A549 (cell line): ENCODE data around the gene MOSMO. TPM values are rescaled to one million over a fixed set of nuclear protein-coding genes. Genes with fewer than 3 reads are reported as not detected.

Source experiments
- ATAC-seq, 2 experiments: fragments of 200-7000 bp in 1 of 2; fragments of >200 bp in 1 of 2; cut with Nextera tagmentation in 1 of 2; cut with Tn5 transposase in 1 of 2; 3 replicates each; pipeline versions ENCODE4 v1.8.0 to v1.9.1; 2018 to 2020; ENCODE audit warnings: mild to moderate bottlenecking in 1 of 2, moderate library complexity in 1 of 2
- CTCF ChIA-PET: fragments of 300-600 bp; sonication (Branson Sonifier 250); formaldehyde crosslinking; extraction: SDS; loops from one replicate; lab custom pipeline; 2021; ENCODE audit warnings: antibody characterized with exemption, inconsistent platforms; lab: Yijun Ruan, JAX
- POLR2A ChIA-PET: fragments of 350-600 bp; formaldehyde crosslinking; extraction: SDS; loops from one replicate; lab custom pipeline; 2021; ENCODE audit warnings: antibody characterized with exemption, inconsistent platforms; lab: Yijun Ruan, JAX
- DNase-seq, 2 experiments: peaks; one replicate each; pipeline versions ENCODE4 v3.0.0 to v3.0.0-alpha.2; 2011 to 2016; ENCODE audit warnings: low read depth in 1 of 2, low spot score in 1 of 2
- FAIRE-seq: peaks from 2 replicates; lab custom pipeline; 2011; peaks lifted over from hg19 to GRCh38; lab: Jason Lieb, UNC
- H3K27ac ChIP-seq, 2 experiments: fragments of >200 bp; sonication (Bioruptor Twin); formaldehyde crosslinking; 3 replicates each; pipeline ENCODE4 v1.5.1; 2016 to 2017
- H3K4me1 ChIP-seq: fragments of >200 bp; sonication (Bioruptor Twin); formaldehyde crosslinking; 3 replicates; pipeline ENCODE4 v1.6.1; 2016
- H3K4me2 ChIP-seq: fragments of >200 bp; sonication (Bioruptor Twin); formaldehyde crosslinking; 3 replicates; pipeline ENCODE4 v1.6.1; 2016
- H3K4me3 ChIP-seq: fragments of >200 bp; sonication (Bioruptor Twin); formaldehyde crosslinking; 3 replicates; pipeline ENCODE4 v1.5.1; 2016
- H3K9me3 ChIP-seq: fragments of >200 bp; sonication (Bioruptor Twin); formaldehyde crosslinking; 3 replicates; pipeline ENCODE4 v1.6.1; 2016
- BCL3 ChIP-seq: fragments of >200 bp; sonication (Bioruptor Twin); formaldehyde crosslinking; IDR thresholded peaks from 3 replicates; pipeline ENCODE4 v1.6.1; 2016
- BHLHE40 ChIP-seq: IDR thresholded peaks from 2 replicates; pipeline ENCODE4 v1.6.1; 2012; ENCODE audit warnings: low read depth, low read length, inconsistent platforms
- CEBPB ChIP-seq, 2 experiments: fragments of >200 bp in 1 of 2; sonication (Bioruptor Twin) in 1 of 2; formaldehyde crosslinking in 1 of 2; IDR thresholded peaks; 2 replicates each; pipeline ENCODE4 v1.6.1; 2012 to 2016
- CHD4 ChIP-seq: fragments of 200-600 bp; sonication (generic); IDR thresholded peaks from 2 replicates; pipeline ENCODE4 v1.6.1; 2016; ENCODE audit warnings: antibody characterized with exemption, mild to moderate bottlenecking, borderline replicate concordance
- CTCF ChIP-seq: fragments of >200 bp; sonication (Bioruptor Twin); formaldehyde crosslinking; IDR thresholded peaks from 3 replicates; pipeline ENCODE4 v1.5.1; 2016
- EHMT2 ChIP-seq: fragments of 200-600 bp; sonication (generic); IDR thresholded peaks from 2 replicates; pipeline ENCODE4 v1.6.1; 2016; ENCODE audit warnings: antibody characterized with exemption, low read depth, mild to moderate bottlenecking, moderate library complexity
- ELK1 ChIP-seq: fragments of 150-350 bp; IDR thresholded peaks from 2 replicates; pipeline ENCODE4 v1.6.1; 2014; ENCODE audit warnings: low read depth, mild to moderate bottlenecking, low read length
- FOSB ChIP-seq: fragments of 250-450 bp; sonication (Bioruptor Pico); IDR thresholded peaks from 2 replicates; pipeline ENCODE4 v1.5.0; 2020; ENCODE audit warnings: mild to moderate bottlenecking, moderate library complexity
- FOSL2 ChIP-seq, 2 experiments: fragments of 450-650 bp in 1 of 2; fragments of >200 bp in 1 of 2; sonication (Bioruptor Twin) in 1 of 2; formaldehyde crosslinking; IDR thresholded peaks; 2 replicates each; pipeline versions ENCODE4 v1.5.0 to v1.6.1; 2016 to 2020; ENCODE audit warnings: mild to moderate bottlenecking in 1 of 2, moderate library complexity in 1 of 2
- FOXS1 ChIP-seq: fragments of 250-450 bp; sonication (Bioruptor Pico); IDR thresholded peaks from 2 replicates; pipeline ENCODE4 v1.5.0; 2020; ENCODE audit warnings: mild to moderate bottlenecking, moderate library complexity
- GATA3 ChIP-seq: IDR thresholded peaks from 2 replicates; pipeline ENCODE4 v1.6.1; 2012; ENCODE audit warnings: borderline replicate concordance
- HDAC2 ChIP-seq: fragments of 200-600 bp; sonication (generic); IDR thresholded peaks from 2 replicates; pipeline ENCODE4 v1.6.1; 2016
- HES2 ChIP-seq: fragments of >200 bp; sonication (Bioruptor Twin); formaldehyde crosslinking; IDR thresholded peaks from 2 replicates; pipeline ENCODE4 v1.6.1; 2016
- JUN ChIP-seq, 2 experiments: fragments of >200 bp; sonication (Bioruptor Twin); formaldehyde crosslinking; IDR thresholded peaks; 2 replicates in 1 of 2; 3 replicates in 1 of 2; pipeline ENCODE4 v1.6.1; 2016 to 2017
- KDM1A ChIP-seq: fragments of 200-600 bp; sonication (generic); IDR thresholded peaks from 2 replicates; pipeline ENCODE4 v1.6.1; 2016; ENCODE audit warnings: low read depth, mild to moderate bottlenecking
- KDM5A ChIP-seq: fragments of 200-600 bp; sonication (generic); IDR thresholded peaks from 2 replicates; pipeline ENCODE4 v1.6.1; 2016; ENCODE audit warnings: antibody characterized with exemption, mild to moderate bottlenecking
- MAFK ChIP-seq: fragments of 450-650 bp; IDR thresholded peaks from 2 replicates; pipeline ENCODE4 v1.6.1; 2014; ENCODE audit not compliant: partially characterized antibody
- MAX ChIP-seq: IDR thresholded peaks from 2 replicates; pipeline ENCODE4 v1.6.1; 2012
- MAZ ChIP-seq: fragments of 150-350 bp; IDR thresholded peaks from 2 replicates; pipeline ENCODE4 v1.6.1; 2014; ENCODE audit warnings: antibody characterized with exemption, low read depth, low read length, borderline replicate concordance
- MYC ChIP-seq: IDR thresholded peaks from 2 replicates; pipeline ENCODE4 v1.6.1; 2012; ENCODE audit warnings: mild to moderate bottlenecking, inconsistent platforms, low read length, improper control_type of control experiment, borderline replicate concordance
- NPAS2 ChIP-seq: fragments of 250-450 bp; sonication (Bioruptor Pico); IDR thresholded peaks from 2 replicates; pipeline ENCODE4 v1.8.0; 2022; ENCODE audit warnings: mild to moderate bottlenecking, moderate library complexity, borderline replicate concordance
- POLR2A ChIP-seq: IDR thresholded peaks from 2 replicates; pipeline ENCODE4 v1.6.1; 2012; ENCODE audit warnings: mild to moderate bottlenecking, low read length
- RCOR1 ChIP-seq: fragments of 150-350 bp; IDR thresholded peaks from 2 replicates; pipeline ENCODE4 v1.6.1; 2014; ENCODE audit warnings: antibody characterized with exemption, low read length, low read depth
- SMC3 ChIP-seq: fragments of >200 bp; sonication (Bioruptor Twin); formaldehyde crosslinking; IDR thresholded peaks from 3 replicates; pipeline ENCODE4 v1.6.1; 2018; ENCODE audit warnings: inconsistent platforms
- TFCP2L1 ChIP-seq: fragments of 250-450 bp; sonication (Bioruptor Pico); IDR thresholded peaks from 2 replicates; pipeline ENCODE4 v1.5.0; 2021; ENCODE audit warnings: mild to moderate bottlenecking
- TP53 ChIP-seq: fragments of 250-450 bp; sonication (Bioruptor Pico); IDR thresholded peaks from 2 replicates; pipeline ENCODE4 v1.5.0; 2021; ENCODE audit warnings: mild to moderate bottlenecking, moderate library complexity
- ZFP36 ChIP-seq: fragments of 450-650 bp; IDR thresholded peaks from 2 replicates; pipeline ENCODE4 v1.6.1; 2014; ENCODE audit warnings: borderline replicate concordance; ENCODE audit not compliant: partially characterized antibody
- ZNF302 ChIP-seq: fragments of 250-450 bp; sonication (Bioruptor Pico); IDR thresholded peaks from 2 replicates; pipeline ENCODE4 v1.9.0; 2021; ENCODE audit warnings: inconsistent platforms, mild to moderate bottlenecking, moderate library complexity
- WGBS: methylation state at CpG from one replicate; pipeline ENCODE4 v1.1.6; 2017; ENCODE audit errors: missing lambda C conversion rate; 5-methylcytosine and 5-hydroxymethylcytosine counted together
- polyA plus RNA-seq, 4 experiments: library from polyadenylated mRNA; depleted of rRNA in 3 of 4; stranded (reverse); fragments of >200 nt; fragmentation: RNase III in 1 of 4; extraction: RNeasy Plus Mini Kit Qiagen cat#74134 plus additional on column Dnase treatment in 1 of 4; gene quantifications; 2 replicates in 3 of 4; 3 replicates in 1 of 4; pipeline ENCODE4 v1.2.3, GENCODE V29; 2011 to 2017
- TF ChIP-seq, protein P1 (sequence below): IDR thresholded peaks from 2 replicates; pipeline ENCODE4 v1.6.1; 2012; ENCODE audit warnings: low read depth, borderline replicate concordance

MOSMO gene
- polyA plus RNA-seq, 2 of the 4 experiments (the other 2 are of a cell fraction): 9.7 to 14.4 TPM

DNA sequence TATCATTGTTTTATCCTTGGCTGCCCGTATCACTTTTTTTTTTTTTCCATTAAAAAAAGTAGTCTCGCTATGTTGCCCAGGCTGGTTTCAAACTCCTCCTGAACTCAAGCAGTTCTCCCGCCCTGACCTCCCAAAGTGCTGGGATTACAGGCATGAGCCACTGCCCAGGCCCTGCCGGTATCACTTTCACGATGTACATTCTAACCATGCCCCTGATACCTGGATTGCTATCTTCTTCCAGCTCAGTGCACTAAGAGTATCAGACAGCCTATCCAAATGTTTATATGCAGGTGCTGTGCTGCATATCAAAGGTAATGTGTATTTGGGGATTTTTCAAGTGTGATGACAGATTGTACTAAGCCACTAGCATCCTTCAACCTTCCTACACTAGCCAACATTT lies 14.2 kb downstream of the MOSMO start:
- FAIRE-seq (no peak), ATAC-seq (no peak), DNase-seq (no peak)
- H3K4me2 ChIP-seq: no peak overlapping the region
- CTCF ChIA-PET: interaction anchor here (1.0 to 1.5 kb wide), 3 partner anchors 13 to 68 kb away, joined by 3 to 4 read pairs (median 3); no protein-coding TSS in a partner anchor
- POLR2A ChIA-PET: no interaction called here
- TF ChIP-seq JUN (IDR thresholded peaks at IDR 0.05) (no peak), EHMT2 (no peak), MAZ (no peak), ZNF302 (CRISPR knock-in tag) (no peak), CTCF (no peak), RCOR1 (no peak), GATA3 (no peak), MYC (no peak), SMC3 (no peak), ELK1 (no peak), BHLHE40 (no peak), TP53 (CRISPR knock-in tag) (no peak), MAFK (no peak), FOSL2 (IDR thresholded peaks at IDR 0.05) (no peak), FOSL2 (CRISPR knock-in tag; IDR thresholded peaks at IDR 0.05) (no peak), NPAS2 (CRISPR knock-in tag) (no peak), BCL3 (no peak), CEBPB (IDR thresholded peaks at IDR 0.05) (no peak), ZFP36 (no peak), TFCP2L1 (CRISPR knock-in tag) (no peak)
- 89% methylated on average over 5 of the region's 5 CpGs for WGBS
- H3K4me3 ChIP-seq: no peak overlapping the region
- no peaks in the 10 kb centered on the region for H3K9me3 ChIP-seq
- peaks cover 31% of the 10 kb centered on the region for H3K4me1 ChIP-seq
- no peak overlapping the region for H3K27ac ChIP-seq

DNA sequence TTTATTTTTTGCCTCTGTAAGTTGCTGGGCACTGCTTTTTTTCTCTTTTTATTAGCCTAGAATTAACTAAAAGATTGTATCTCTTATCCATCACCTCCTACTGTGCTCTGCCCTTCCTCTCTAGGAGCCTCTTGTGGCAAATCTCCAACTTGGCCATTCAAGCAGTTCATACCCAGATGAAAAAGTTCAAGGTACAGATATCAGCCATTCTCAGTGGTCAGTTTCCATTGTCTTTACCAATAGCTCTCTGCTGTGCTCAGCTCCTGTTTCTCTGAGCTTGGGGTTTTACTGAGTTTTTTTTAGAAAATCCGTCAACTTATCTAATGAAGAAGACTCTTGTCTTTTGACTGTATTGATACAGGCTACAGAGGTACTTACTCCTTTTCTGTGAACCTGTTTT lies 15.6 kb downstream of the MOSMO start:
- Histone ChIP-seq H3K4me2 (0 out of 3 replicates have a peak overlapping the region, but pooled peaks have one; percentile 7), H3K27ac (no peak overlapping the region), H3K4me3 (no peak overlapping the region), H3K9me3 (no peaks in the 10 kb centered on the region), H3K4me1 (peaks cover 40% of the 10 kb centered on the region)
- no peak for DNase-seq
- no peak for ATAC-seq
- POLR2A ChIA-PET: interaction anchor here (1.4 kb wide), 1 partner anchor 16 kb away, joined by 3 read pairs; no protein-coding TSS in a partner anchor
- 86% methylated on average over 1 of the region's 1 CpG for whole genome bisulfite sequencing
- no peak for FAIRE-seq
- CTCF ChIA-PET: interaction anchor here (0.5 to 1.4 kb wide), 2 partner anchors 21 to 165 kb away, joined by 4 to 5 read pairs; no protein-coding TSS in a partner anchor
- TF ChIP-seq ELK1 (no peak), HES2 (no peak), CTCF (no peak), MAX (no peak), FOXS1 (CRISPR knock-in tag) (no peak), CHD4 (no peak), POLR2A (no peak), FOSB (CRISPR knock-in tag) (no peak), HDAC2 (no peak), KDM5A (no peak), MYC (no peak), KDM1A (no peak), FOSL2 (IDR thresholded peaks at IDR 0.05) (no peak), FOSL2 (CRISPR knock-in tag; IDR thresholded peaks at IDR 0.05) (no peak)
- TF ChIP-seq, protein P1, sequence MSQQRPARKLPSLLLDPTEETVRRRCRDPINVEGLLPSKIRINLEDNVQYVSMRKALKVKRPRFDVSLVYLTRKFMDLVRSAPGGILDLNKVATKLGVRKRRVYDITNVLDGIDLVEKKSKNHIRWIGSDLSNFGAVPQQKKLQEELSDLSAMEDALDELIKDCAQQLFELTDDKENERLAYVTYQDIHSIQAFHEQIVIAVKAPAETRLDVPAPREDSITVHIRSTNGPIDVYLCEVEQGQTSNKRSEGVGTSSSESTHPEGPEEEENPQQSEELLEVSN: no peak
